ENCODE results near the gene GDPGP1. TPM values are rescaled to one million over a fixed set of nuclear protein-coding genes. Genes with fewer than 3 reads are reported as not detected.
"Not testable (repeated sequence)": the region's sequence is repeated elsewhere in the genome, so short reads cannot be mapped to it uniquely, and the experiment has no call there.

GDPGP1 gene, protein sequence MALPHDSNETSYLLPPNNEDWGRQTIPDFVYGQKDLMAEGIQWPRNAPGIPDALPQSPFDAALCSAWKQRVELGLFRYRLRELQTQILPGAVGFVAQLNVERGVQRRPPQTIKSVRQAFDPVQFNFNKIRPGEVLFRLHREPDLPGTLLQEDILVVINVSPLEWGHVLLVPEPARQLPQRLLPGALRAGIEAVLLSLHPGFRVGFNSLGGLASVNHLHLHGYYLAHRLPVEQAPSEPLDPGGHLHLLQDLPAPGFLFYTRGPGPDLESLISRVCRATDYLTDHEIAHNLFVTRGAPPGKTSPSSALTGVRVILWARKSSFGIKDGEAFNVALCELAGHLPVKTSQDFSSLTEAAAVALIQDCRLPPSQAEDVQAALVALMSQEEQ
- total RNA-seq (2.5 TPM), polyA plus RNA-seq (5.0 TPM)
- long read RNA-seq, donor 1: 0 reads
- long read RNA-seq, donor 2: 0 reads
- long read RNA-seq, donor 3, partial matches to known transcripts: 0 of 1 reads
- long read RNA-seq, donor 3, other reads (novel, unspliced or antisense): 0 of 1 reads
- long read RNA-seq, donor 4: 0 reads
- long read RNA-seq, donor 5, partial matches to known transcripts: 0 of 4 reads
- long read RNA-seq, donor 5, other reads (novel, unspliced or antisense): 0 of 4 reads
- long read RNA-seq, donor 6: 0 reads
- long read RNA-seq, donor 7, partial matches to known transcripts: 0 of 1 reads
- long read RNA-seq, donor 7, other reads (novel, unspliced or antisense): 0 of 1 reads
- long read RNA-seq, donor 8, partial matches to known transcripts: 0 of 2 reads
- long read RNA-seq, donor 8, other reads (novel, unspliced or antisense): 0 of 2 reads
- long read RNA-seq, donor 9, partial matches to known transcripts: 0 of 3 reads
- long read RNA-seq, donor 9, other reads (novel, unspliced or antisense): 0 of 3 reads
- long read RNA-seq, donor 10, partial matches to known transcripts: 0 of 2 reads
- long read RNA-seq, donor 10, other reads (novel, unspliced or antisense): 0 of 2 reads

DNA sequence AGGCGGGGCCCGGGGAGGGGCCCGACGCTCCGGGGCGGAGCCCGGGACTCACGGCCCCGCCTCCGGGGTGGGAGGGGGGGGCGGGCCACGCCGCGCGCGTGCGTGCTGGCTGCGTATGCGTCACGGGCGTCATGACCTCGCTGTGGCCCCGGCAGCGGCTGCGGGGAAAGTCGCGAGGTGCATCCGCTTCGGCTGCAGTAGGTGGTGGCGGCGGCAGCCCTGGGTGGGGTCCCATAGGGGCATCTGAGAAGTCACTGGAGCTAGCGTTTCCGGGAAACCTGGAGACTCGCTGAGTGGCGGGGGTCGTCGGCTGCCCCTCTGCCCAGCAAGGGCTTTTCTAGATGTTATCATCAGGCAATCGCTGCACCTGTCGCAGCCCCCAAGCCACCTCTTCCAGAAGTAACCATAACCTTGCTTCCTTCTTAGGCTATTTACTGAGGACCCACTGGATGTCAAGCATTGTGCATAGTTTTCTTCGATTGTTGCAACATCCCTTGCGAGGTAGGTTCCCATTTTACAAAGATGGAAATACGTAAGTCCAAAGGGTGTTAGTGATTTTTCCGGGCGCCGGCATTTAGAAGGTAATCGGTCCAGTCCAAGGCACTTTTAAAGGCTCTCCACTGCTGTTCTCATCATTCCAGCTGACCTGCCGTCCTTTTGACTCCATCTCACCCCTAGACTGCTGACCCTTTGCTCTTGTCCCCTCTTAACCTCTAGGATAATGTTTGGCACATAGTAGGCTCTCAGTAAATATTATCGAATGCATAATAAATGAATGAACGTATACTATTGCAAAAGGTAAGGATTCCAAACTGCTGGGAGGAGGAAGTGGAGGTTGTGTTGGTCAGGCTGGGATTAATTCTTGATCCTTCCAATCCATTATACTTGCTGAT is at the start of gene GDPGP1:
TSS of gene GDPGP1 (plus strand) at position 114 of the 893 bp plus-strand sequence. CDS start 6,700 bp downstream, outside the sequence.
- peak in 8 of 9 donors; percentile 79 to 96 (median 89) for DNase-seq (ENCODE audit: low read depth in 6 of 9, low spot score in 9 of 9)
- H3K4me1 ChIP-seq (ENCODE audit: control insufficient read depth in 2 of 2, insufficient read depth in 2 of 2, low read length in 2 of 2): peaks cover 27 to 44% of the 10 kb centered on the region in 2 donors
- peak within 1 kb of the TSS; percentile 83 to 94 for H3K27ac ChIP-seq (ENCODE audit: low read depth in 1 of 2, low read length in 1 of 2)
- H3K4me3 ChIP-seq (ENCODE audit: low read length in 2 of 2): peak within 1 kb of the TSS; percentile 56 to 71
- H3K27me3 ChIP-seq (ENCODE audit: control insufficient read depth in 2 of 2, insufficient read depth in 1 of 2, low read length in 1 of 2): no peaks in the 10 kb centered on the region
- H3K36me3 ChIP-seq (ENCODE audit: control insufficient read depth in 2 of 2, insufficient read depth in 2 of 2, low read length in 1 of 2): peaks cover 17 to 25% of the 10 kb centered on the region in 2 donors
- WGBS: 7% methylated on average over 49 of the region's 49 CpGs
- H3K9me3 ChIP-seq (ENCODE audit: control insufficient read depth in 2 of 2, insufficient read depth in 1 of 2, low read length in 1 of 2): peaks cover 0 to 2% of the 10 kb centered on the region in 2 donors

DNA sequence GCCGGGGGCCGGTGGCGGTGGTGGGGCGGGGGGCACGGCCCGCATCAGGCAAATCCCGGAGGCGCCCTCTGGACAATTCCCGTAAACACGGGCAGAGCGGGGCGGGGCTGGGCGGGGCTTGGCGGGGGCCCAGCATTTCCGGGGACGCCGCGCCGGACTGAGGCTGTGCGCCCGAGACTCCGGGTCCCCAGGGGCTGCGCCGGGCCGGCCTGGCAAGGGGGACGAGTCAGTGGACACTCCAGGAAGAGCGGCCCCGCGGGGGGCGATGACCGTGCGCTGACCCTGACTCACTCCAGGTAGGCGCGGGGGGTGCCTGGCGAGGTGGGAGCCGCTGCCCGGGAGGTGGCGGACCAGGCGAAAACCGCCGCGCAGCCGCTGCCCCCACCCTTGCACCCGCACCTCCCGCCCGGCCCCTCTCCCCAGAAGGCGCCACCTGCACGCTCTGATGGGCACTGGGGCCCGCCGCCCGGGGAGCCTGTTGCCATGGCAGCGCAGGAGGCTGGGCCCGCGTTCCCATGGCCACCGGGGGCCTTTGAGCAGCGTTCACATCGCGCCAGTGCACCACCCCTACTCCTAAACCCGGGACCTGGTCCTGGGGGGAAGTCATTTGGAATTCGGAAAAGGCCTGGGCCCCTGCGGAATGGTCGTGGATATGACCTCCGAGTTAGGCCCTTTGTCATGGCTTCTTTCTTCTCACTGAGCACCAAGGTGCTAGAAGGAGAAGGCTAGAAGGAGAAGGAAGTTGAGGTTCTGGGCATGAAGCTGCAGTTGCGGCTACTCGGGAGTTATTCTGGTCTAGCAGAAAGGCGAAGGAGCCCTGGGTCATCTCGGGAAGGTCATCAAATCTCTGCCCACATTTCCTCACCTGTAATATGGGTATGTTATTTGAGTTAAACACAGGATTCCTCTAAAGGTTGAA is 49.0 kb upstream of the GDPGP1 start:
- H3K27ac ChIP-seq (ENCODE audit: low read depth in 1 of 2, low read length in 1 of 2): peak overlapping the region; percentile 45 to 72
- H3K4me3 ChIP-seq (ENCODE audit: low read length in 2 of 2): peak overlapping the region; percentile 57 to 67
- peak in 6 of 9 donors; percentile 65 to 87 (median 74) for DNase-seq (ENCODE audit: low read depth in 6 of 9, low spot score in 9 of 9)
- no peaks in the 10 kb centered on the region for H3K36me3 ChIP-seq (ENCODE audit: control insufficient read depth in 2 of 2, insufficient read depth in 2 of 2, low read length in 1 of 2)
- 4% methylated on average over 67 of the region's 67 CpGs for WGBS
- no peaks in the 10 kb centered on the region for H3K27me3 ChIP-seq (ENCODE audit: control insufficient read depth in 2 of 2, insufficient read depth in 1 of 2, low read length in 1 of 2)
- H3K4me1 ChIP-seq (ENCODE audit: control insufficient read depth in 2 of 2, insufficient read depth in 2 of 2, low read length in 2 of 2): peaks cover 7 to 35% of the 10 kb centered on the region in 2 donors
- H3K9me3 ChIP-seq (ENCODE audit: control insufficient read depth in 2 of 2, insufficient read depth in 1 of 2, low read length in 1 of 2): no peaks in the 10 kb centered on the region

DNA sequence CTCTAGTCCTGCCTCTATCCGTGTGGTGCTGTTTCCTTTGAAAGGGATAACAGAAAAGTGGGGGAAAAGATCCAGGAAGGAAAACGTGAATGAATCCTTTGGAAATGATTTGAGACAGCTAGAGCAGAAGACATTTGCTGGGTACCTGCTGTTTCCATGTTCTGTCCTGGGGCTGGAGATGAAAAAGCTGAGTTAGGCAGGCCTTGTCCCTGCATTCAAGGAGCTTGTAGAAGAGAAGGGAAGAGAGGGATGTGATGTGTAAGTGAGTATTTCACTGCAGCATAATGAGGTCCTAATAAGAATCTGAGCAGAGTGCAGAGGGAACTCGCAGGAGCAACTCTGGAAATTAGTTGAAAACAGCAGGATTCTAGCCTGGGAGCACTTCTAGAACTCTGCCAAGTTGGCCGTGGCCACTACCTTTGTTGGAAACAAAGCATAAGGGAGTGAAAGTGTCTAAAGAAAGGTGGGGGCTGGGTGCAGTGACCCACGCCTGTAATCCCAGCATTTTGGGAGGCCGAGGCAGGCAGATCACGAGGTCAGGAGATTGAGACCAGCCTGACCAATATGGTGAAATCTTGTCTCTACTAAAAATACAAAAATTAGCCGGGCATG is 46.6 kb upstream of the GDPGP1 start:
- DNase-seq (ENCODE audit: low read depth in 6 of 9, low spot score in 9 of 9): no peak
- Histone ChIP-seq H3K36me3 (ENCODE audit: control insufficient read depth in 2 of 2, insufficient read depth in 2 of 2, low read length in 1 of 2) (no peaks in the 10 kb centered on the region), H3K27ac (ENCODE audit: low read depth in 1 of 2, low read length in 1 of 2) (no peak overlapping the region), H3K4me1 (ENCODE audit: control insufficient read depth in 2 of 2, insufficient read depth in 2 of 2, low read length in 2 of 2) (peaks cover 26 to 58% of the 10 kb centered on the region in 2 donors), H3K4me3 (ENCODE audit: low read length in 2 of 2) (no peak overlapping the region), H3K27me3 (ENCODE audit: control insufficient read depth in 2 of 2, insufficient read depth in 1 of 2, low read length in 1 of 2) (no peaks in the 10 kb centered on the region), H3K9me3 (ENCODE audit: control insufficient read depth in 2 of 2, insufficient read depth in 1 of 2, low read length in 1 of 2) (no peaks in the 10 kb centered on the region)
- 95% methylated on average over 8 of the region's 8 CpGs for WGBS

DNA sequence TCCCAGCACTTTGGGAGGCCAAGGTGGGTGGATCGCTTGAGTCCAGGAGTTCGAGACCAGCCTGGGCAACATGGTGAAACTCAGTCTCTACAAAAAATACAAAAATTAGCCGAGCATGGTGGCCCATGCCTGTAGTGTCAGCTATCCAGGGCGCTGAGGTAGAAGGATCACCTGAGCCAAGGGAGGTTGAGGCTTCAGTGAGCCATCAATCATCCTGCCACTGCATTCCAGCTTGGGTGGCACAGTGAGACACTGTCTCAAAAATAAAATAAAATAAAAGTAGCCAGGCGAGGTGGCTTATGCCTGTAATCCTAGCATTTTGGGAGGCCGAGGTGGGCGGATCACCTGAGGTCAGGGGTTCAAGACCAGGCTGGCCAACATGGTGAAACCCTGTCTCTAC is 45.9 kb upstream of the GDPGP1 start:
- WGBS: 96% methylated on average over 7 of the region's 7 CpGs
- not testable (repeated sequence) for DNase-seq (ENCODE audit: low read depth in 6 of 9, low spot score in 9 of 9); H3K27me3 ChIP-seq (ENCODE audit: control insufficient read depth in 2 of 2, insufficient read depth in 1 of 2, low read length in 1 of 2); H3K36me3 ChIP-seq (ENCODE audit: control insufficient read depth in 2 of 2, insufficient read depth in 2 of 2, low read length in 1 of 2); H3K9me3 ChIP-seq (ENCODE audit: control insufficient read depth in 2 of 2, insufficient read depth in 1 of 2, low read length in 1 of 2); H3K27ac ChIP-seq (ENCODE audit: low read depth in 1 of 2, low read length in 1 of 2); H3K4me3 ChIP-seq (ENCODE audit: low read length in 2 of 2)
- H3K4me1 ChIP-seq (ENCODE audit: control insufficient read depth in 2 of 2, insufficient read depth in 2 of 2, low read length in 2 of 2): peaks cover 31 to 65% of the 10 kb centered on the region in 2 donors

DNA sequence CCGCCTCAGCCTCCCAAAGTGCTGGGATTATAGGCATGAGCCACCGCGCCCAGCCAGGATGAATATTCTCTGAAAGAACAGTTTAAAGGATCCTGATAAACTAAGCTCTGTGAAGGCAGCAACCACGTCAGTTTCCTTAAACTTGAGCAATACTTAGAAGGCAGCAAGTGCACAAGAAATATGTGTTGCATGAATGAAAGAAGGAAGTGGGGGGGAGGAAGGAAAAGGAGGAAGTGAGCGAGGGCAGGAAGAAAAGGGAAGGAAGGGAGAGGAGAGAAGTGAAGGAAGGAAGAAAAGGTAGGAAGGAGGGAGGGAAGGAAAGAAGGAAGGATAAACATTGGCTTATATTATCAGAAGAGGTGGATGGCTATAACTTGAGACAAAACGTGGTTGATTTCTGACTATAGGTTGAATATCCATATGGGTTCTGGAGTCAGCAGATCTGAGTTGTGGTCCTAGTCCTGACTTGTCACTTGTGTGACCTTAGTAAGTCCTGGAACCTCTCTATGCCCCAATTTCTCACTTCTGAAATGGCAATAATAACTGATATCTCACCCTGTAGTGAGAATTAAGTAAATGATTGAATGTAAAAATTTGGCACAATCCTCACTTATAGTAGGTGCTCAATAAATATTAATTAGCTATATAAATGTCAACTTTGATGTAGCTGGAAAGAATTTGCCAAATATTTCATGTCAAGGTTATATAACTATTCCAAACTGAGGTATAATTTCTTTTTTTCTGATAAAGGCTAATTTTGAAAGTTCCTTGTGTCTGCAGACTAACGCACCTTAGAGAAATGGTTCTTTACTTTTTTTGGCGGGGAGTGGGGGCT is 44.9 kb upstream of the GDPGP1 start:
- Histone ChIP-seq H3K27ac (ENCODE audit: low read depth in 1 of 2, low read length in 1 of 2) (no peak overlapping the region), H3K36me3 (ENCODE audit: control insufficient read depth in 2 of 2, insufficient read depth in 2 of 2, low read length in 1 of 2) (no peaks in the 10 kb centered on the region), H3K27me3 (ENCODE audit: control insufficient read depth in 2 of 2, insufficient read depth in 1 of 2, low read length in 1 of 2) (no peaks in the 10 kb centered on the region), H3K4me3 (ENCODE audit: low read length in 2 of 2) (no peak overlapping the region), H3K4me1 (ENCODE audit: control insufficient read depth in 2 of 2, insufficient read depth in 2 of 2, low read length in 2 of 2) (peaks cover 40 to 75% of the 10 kb centered on the region in 2 donors), H3K9me3 (ENCODE audit: control insufficient read depth in 2 of 2, insufficient read depth in 1 of 2, low read length in 1 of 2) (no peaks in the 10 kb centered on the region)
- DNase-seq (ENCODE audit: low read depth in 6 of 9, low spot score in 9 of 9): no peak
- whole genome bisulfite sequencing: 86% methylated on average over 8 of the region's 8 CpGs

DNA sequence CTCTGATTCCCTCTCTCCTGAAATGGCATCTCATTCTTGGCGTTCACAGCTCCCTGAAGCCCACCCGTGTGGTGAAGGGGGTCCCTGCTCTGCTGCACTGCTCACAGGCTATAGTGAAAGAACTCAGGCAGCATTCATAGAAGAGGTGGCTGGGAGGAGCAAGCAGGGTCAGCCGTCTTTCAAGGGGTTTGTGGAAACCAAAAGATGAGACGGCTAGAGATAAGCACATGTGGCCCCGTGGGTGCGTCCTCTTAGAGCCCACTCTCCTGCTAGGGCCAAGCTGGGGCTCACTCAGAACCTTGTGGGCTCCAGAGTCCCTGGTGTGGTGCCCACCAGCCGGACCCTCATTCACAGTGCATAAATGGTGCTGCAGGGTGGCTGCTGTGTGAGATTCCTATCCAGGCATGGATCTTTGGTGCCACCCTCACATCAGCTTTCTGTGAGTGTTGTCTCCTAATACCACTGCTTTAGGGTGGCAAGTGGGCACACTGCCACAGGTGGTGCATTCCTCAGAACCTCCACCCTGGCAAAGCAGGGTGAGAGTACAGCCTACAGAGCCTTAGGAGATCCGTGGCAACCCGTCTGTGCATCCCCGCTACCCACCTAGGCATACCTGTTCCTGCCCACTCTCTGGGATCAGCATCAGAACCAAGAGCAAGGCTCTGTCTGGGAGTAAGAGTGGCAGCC is 44.1 kb upstream of the GDPGP1 start:
- no peak overlapping the region for H3K4me3 ChIP-seq (ENCODE audit: low read length in 2 of 2)
- peaks cover 0 to under 1% of the 10 kb centered on the region in 2 donors for H3K36me3 ChIP-seq (ENCODE audit: control insufficient read depth in 2 of 2, insufficient read depth in 2 of 2, low read length in 1 of 2)
- H3K9me3 ChIP-seq (ENCODE audit: control insufficient read depth in 2 of 2, insufficient read depth in 1 of 2, low read length in 1 of 2): no peaks in the 10 kb centered on the region
- DNase-seq (ENCODE audit: low read depth in 6 of 9, low spot score in 9 of 9): no peak
- peaks cover 40 to 75% of the 10 kb centered on the region in 2 donors for H3K4me1 ChIP-seq (ENCODE audit: control insufficient read depth in 2 of 2, insufficient read depth in 2 of 2, low read length in 2 of 2)
- peak overlapping the region in 1 of 2 donors; percentile 54 for H3K27ac ChIP-seq (ENCODE audit: low read depth in 1 of 2, low read length in 1 of 2)
- 74% methylated on average over 10 of the region's 10 CpGs for WGBS
- no peaks in the 10 kb centered on the region for H3K27me3 ChIP-seq (ENCODE audit: control insufficient read depth in 2 of 2, insufficient read depth in 1 of 2, low read length in 1 of 2)

All from thymus (tissue), 14 donors.